Uterus (tissue), 2 donors: ENCODE results near the gene ELMO1.

Source experiments
- POLR2A ChIP-seq, 2 donors: fragments of 450-650 bp; IDR thresholded peaks; one replicate each; pipeline ENCODE4 v1.6.1; 2016; ENCODE audit warnings: antibody characterized with exemption in 2 of 2, mild to moderate bottlenecking in 1 of 2, moderate library complexity in 1 of 2
- TF ChIP-seq, protein P1 (sequence below), 4 experiments: fragments of 200-600 bp in 2 of 4; fragments of 450-650 bp in 2 of 4; sonication (generic) in 2 of 4; IDR thresholded peaks; one replicate each; pipeline ENCODE4 v1.5.1; 2016 to 2019; ENCODE audit warnings: antibody characterized with exemption in 4 of 4, mild to moderate bottlenecking in 2 of 4, moderate library complexity in 1 of 4

- TF ChIP-seq, protein P1, sequence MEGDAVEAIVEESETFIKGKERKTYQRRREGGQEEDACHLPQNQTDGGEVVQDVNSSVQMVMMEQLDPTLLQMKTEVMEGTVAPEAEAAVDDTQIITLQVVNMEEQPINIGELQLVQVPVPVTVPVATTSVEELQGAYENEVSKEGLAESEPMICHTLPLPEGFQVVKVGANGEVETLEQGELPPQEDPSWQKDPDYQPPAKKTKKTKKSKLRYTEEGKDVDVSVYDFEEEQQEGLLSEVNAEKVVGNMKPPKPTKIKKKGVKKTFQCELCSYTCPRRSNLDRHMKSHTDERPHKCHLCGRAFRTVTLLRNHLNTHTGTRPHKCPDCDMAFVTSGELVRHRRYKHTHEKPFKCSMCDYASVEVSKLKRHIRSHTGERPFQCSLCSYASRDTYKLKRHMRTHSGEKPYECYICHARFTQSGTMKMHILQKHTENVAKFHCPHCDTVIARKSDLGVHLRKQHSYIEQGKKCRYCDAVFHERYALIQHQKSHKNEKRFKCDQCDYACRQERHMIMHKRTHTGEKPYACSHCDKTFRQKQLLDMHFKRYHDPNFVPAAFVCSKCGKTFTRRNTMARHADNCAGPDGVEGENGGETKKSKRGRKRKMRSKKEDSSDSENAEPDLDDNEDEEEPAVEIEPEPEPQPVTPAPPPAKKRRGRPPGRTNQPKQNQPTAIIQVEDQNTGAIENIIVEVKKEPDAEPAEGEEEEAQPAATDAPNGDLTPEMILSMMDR (IDR thresholded peaks at IDR 0.05): no peak
- no peak for TF ChIP-seq POLR2A (IDR thresholded peaks at IDR 0.05)
These were observed 52.9 kb downstream of the ELMO1 start for GRCh38 chr7:37395618-37396259.
